ENCODE results near the gene MYO6. TPM values are rescaled to one million over a fixed set of nuclear protein-coding genes. Genes with fewer than 3 reads are reported as not detected.

Gene MYO6
- total and polyA plus RNA-seq, 2 donors from 2014 or later: 32.0 to 114 TPM

GRCh38 chr6:75791881-75792280 is 42.8 kb downstream of the MYO6 start:
- H3K27me3 ChIP-seq (ENCODE audit: control insufficient read depth, insufficient read depth, low read length): no peaks in the 10 kb centered on the region
- no peak overlapping the region for H3K27ac ChIP-seq (ENCODE audit: low read depth in 2 of 2, low read length in 2 of 2)
- intact Hi-C loops (cut with DNase I): no loop called here
- H3K4me3 ChIP-seq (ENCODE audit: low read length in 3 of 3): no peak overlapping the region
- DNase-seq: no peak
- H3K9ac ChIP-seq (ENCODE audit: low read length in 3 of 3): no peak overlapping the region
- TF ChIP-seq, protein P1, sequence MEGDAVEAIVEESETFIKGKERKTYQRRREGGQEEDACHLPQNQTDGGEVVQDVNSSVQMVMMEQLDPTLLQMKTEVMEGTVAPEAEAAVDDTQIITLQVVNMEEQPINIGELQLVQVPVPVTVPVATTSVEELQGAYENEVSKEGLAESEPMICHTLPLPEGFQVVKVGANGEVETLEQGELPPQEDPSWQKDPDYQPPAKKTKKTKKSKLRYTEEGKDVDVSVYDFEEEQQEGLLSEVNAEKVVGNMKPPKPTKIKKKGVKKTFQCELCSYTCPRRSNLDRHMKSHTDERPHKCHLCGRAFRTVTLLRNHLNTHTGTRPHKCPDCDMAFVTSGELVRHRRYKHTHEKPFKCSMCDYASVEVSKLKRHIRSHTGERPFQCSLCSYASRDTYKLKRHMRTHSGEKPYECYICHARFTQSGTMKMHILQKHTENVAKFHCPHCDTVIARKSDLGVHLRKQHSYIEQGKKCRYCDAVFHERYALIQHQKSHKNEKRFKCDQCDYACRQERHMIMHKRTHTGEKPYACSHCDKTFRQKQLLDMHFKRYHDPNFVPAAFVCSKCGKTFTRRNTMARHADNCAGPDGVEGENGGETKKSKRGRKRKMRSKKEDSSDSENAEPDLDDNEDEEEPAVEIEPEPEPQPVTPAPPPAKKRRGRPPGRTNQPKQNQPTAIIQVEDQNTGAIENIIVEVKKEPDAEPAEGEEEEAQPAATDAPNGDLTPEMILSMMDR (IDR thresholded peaks at IDR 0.05; ENCODE audit: borderline replicate concordance, extremely low read depth, insufficient read depth): no peak
- no peak for FAIRE-seq
- no peaks in the 10 kb centered on the region for H3K36me3 ChIP-seq (ENCODE audit: control insufficient read depth in 2 of 3, insufficient read depth in 3 of 3, low read length in 3 of 3)
- H3K9me3 ChIP-seq (ENCODE audit: control insufficient read depth in 2 of 3, insufficient read depth in 1 of 3, low read length in 3 of 3): no peaks in the 10 kb centered on the region
- H3K4me1 ChIP-seq (ENCODE audit: control insufficient read depth in 2 of 3, insufficient read depth in 2 of 3, low read depth in 1 of 3, low read length in 3 of 3): no peaks in the 10 kb centered on the region

GRCh38 chr6:75794351-75794846 is 45.4 kb downstream of the MYO6 start:
- H3K4me1 ChIP-seq (ENCODE audit: control insufficient read depth in 2 of 3, insufficient read depth in 2 of 3, low read depth in 1 of 3, low read length in 3 of 3): no peaks in the 10 kb centered on the region
- TF ChIP-seq, protein P1 (IDR thresholded peaks at IDR 0.05; ENCODE audit: borderline replicate concordance, extremely low read depth, insufficient read depth): no peak
- no peak overlapping the region for H3K27ac ChIP-seq (ENCODE audit: low read depth in 2 of 2, low read length in 2 of 2)
- H3K4me3 ChIP-seq (ENCODE audit: low read length in 3 of 3): no peak overlapping the region
- DNase-seq (peak in 2 of 5 donors; percentile 40 to 46), FAIRE-seq (no peak)
- no peaks in the 10 kb centered on the region for H3K36me3 ChIP-seq (ENCODE audit: control insufficient read depth in 2 of 3, insufficient read depth in 3 of 3, low read length in 3 of 3)
- no peaks in the 10 kb centered on the region for H3K27me3 ChIP-seq (ENCODE audit: control insufficient read depth, insufficient read depth, low read length)
- H3K9me3 ChIP-seq (ENCODE audit: control insufficient read depth in 2 of 3, insufficient read depth in 1 of 3, low read length in 3 of 3): no peaks in the 10 kb centered on the region
- intact Hi-C loops (cut with DNase I): no loop called here
- no peak overlapping the region for H3K9ac ChIP-seq (ENCODE audit: low read length in 3 of 3)

GRCh38 chr6:75794954-75795739 is 46.1 kb downstream of the MYO6 start:
- no peak for FAIRE-seq
- Histone ChIP-seq H3K4me3 (ENCODE audit: low read length in 3 of 3) (no peak overlapping the region), H3K9ac (ENCODE audit: low read length in 3 of 3) (no peak overlapping the region), H3K9me3 (ENCODE audit: control insufficient read depth in 2 of 3, insufficient read depth in 1 of 3, low read length in 3 of 3) (no peaks in the 10 kb centered on the region), H3K27me3 (ENCODE audit: control insufficient read depth, insufficient read depth, low read length) (no peaks in the 10 kb centered on the region), H3K36me3 (ENCODE audit: control insufficient read depth in 2 of 3, insufficient read depth in 3 of 3, low read length in 3 of 3) (no peaks in the 10 kb centered on the region), H3K27ac (ENCODE audit: low read depth in 2 of 2, low read length in 2 of 2) (no peak overlapping the region), H3K4me1 (ENCODE audit: control insufficient read depth in 2 of 3, insufficient read depth in 2 of 3, low read depth in 1 of 3, low read length in 3 of 3) (no peaks in the 10 kb centered on the region)
- intact Hi-C loops (cut with DNase I): no loop called here
- DNase-seq: peak in 1 of 5 donors; percentile 15
- TF ChIP-seq, protein P1 (IDR thresholded peaks at IDR 0.05; ENCODE audit: borderline replicate concordance, extremely low read depth, insufficient read depth): no peak

Data from kidney (tissue), 14 donors.